ENCODE results near the gene CTAGE1. TPM values are rescaled to one million over a fixed set of nuclear protein-coding genes. Genes with fewer than 3 reads are reported as not detected.
"Not testable (repeated sequence)": the region's sequence is repeated elsewhere in the genome, so short reads cannot be mapped to it uniquely, and the experiment has no call there.

Gene CTAGE1
- total RNA-seq, 2 donors from 2014 or later, result not detected

DNA sequence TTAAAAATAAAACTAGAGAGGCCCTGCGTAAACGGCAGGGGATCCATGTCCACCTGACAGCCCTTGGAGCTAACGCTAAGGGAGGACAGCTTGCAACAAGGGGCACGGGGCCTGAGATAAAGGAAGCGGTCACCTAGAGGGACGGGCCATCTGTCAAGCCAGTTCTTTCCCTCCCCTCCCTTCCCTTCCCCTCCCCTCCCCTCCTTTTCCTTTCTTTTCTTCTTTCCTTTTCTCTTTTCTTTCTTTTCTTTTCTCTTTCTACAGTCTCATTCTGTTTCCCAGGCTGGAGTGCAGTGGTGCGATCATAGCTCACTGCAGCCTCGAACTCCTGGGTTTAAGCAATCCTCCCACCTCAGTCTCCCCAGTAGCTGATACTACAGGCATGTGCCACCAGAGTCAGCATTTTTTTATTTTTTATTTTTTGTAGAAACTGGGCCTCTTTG is 34.5 kb upstream of the CTAGE1 start:
- TF ChIP-seq, protein P1, sequence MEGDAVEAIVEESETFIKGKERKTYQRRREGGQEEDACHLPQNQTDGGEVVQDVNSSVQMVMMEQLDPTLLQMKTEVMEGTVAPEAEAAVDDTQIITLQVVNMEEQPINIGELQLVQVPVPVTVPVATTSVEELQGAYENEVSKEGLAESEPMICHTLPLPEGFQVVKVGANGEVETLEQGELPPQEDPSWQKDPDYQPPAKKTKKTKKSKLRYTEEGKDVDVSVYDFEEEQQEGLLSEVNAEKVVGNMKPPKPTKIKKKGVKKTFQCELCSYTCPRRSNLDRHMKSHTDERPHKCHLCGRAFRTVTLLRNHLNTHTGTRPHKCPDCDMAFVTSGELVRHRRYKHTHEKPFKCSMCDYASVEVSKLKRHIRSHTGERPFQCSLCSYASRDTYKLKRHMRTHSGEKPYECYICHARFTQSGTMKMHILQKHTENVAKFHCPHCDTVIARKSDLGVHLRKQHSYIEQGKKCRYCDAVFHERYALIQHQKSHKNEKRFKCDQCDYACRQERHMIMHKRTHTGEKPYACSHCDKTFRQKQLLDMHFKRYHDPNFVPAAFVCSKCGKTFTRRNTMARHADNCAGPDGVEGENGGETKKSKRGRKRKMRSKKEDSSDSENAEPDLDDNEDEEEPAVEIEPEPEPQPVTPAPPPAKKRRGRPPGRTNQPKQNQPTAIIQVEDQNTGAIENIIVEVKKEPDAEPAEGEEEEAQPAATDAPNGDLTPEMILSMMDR (IDR thresholded peaks at IDR 0.05), result no peak
- H3K27me3 ChIP-seq (replicated peaks; ENCODE audit: insufficient read depth), result no peaks in the 10 kb centered on the region
- H3K9me3 ChIP-seq, result peaks cover 13% of the 10 kb centered on the region
- ATAC-seq (ENCODE audit: insufficient number of reproducible peaks, low FRiP score, low read depth), result no peak
- no peaks in the 10 kb centered on the region for H3K36me3 ChIP-seq
- H3K4me1 ChIP-seq (ENCODE audit: control insufficient read depth in 1 of 2, low read depth in 2 of 2), result peaks cover 5 to 24% of the 10 kb centered on the region in 2 donors
- no peak overlapping the region for H3K4me3 ChIP-seq
- peak overlapping the region; percentile 45 to 66 for H3K27ac ChIP-seq
- DNase-seq (ENCODE audit: low spot score), result no peak

DNA sequence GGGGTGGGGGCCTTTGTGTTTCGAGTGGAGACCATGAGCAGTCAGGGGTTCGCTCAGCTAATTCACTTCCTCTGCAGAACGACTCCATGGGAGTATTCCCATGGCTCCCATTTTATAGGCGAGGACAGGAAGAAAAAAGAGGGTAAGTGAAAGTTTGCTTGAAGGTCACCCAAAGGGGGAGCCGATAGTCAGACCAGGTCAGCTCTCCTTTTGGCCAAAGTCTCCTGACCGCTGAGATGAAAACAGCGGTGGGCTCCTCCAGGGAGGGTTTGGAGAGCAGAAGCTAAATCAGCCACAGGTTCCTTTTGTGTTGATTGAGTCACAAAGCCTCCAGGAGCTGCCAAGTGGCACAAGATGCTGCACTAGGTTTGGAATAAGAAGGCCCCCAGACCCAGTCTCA is 34.1 kb upstream of the CTAGE1 start:
- TF ChIP-seq, protein P1 (IDR thresholded peaks at IDR 0.05), result no peak
- Histone ChIP-seq H3K27ac (peak overlapping the region in 1 of 2 donors; percentile 66), H3K27me3 (replicated peaks; ENCODE audit: insufficient read depth) (no peaks in the 10 kb centered on the region), H3K4me3 (no peak overlapping the region), H3K36me3 (no peaks in the 10 kb centered on the region), H3K4me1 (ENCODE audit: control insufficient read depth in 1 of 2, low read depth in 2 of 2) (peaks cover 5 to 24% of the 10 kb centered on the region in 2 donors), H3K9me3 (peaks cover 13% of the 10 kb centered on the region)
- no peak for DNase-seq (ENCODE audit: low spot score)
- ATAC-seq (ENCODE audit: insufficient number of reproducible peaks, low FRiP score, low read depth), result no peak

DNA sequence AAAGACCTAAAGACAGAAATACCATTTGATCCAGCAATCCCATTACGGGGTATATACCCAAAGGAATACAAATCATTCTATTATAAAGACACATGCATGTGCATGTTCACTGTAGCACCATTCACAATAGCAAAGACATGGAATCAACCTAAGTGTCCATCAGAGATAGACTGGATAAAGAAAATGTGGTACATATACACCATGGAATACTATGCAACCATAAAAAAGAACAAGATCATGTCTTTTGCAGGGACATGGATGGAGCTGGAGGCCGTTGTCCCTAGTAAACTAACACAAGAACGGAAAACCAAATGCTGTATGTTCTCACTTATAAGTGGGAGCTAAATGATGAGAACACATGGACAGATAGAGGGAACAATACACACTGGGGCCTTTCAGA is 33.1 kb upstream of the CTAGE1 start:
- not testable (repeated sequence) for H3K27me3 ChIP-seq (replicated peaks; ENCODE audit: insufficient read depth); DNase-seq (ENCODE audit: low spot score); ATAC-seq (ENCODE audit: insufficient number of reproducible peaks, low FRiP score, low read depth); H3K27ac ChIP-seq; H3K36me3 ChIP-seq; H3K4me3 ChIP-seq
- Histone ChIP-seq H3K4me1 (ENCODE audit: control insufficient read depth in 1 of 2, low read depth in 2 of 2) (peaks cover 5 to 24% of the 10 kb centered on the region in 2 donors), H3K9me3 (peaks cover 13% of the 10 kb centered on the region)

DNA sequence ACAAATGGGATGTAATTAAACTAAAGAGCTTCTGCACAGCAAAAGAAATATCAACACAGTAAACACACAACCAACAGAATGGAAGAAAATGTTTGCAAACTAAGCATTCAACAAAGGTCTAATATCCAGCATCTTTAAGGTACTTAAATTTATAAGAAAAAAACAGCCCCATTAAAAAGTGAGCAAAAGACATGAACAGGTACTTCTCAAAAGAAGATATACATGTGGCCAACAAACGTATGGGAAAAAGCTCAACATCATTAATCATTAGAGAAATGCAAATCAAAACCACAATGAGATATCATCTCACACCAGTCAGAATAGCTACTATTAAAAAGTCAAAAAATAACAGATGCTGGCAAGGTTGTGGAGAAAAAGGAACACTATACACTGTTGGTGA is 32.6 kb upstream of the CTAGE1 start:
- ATAC-seq (ENCODE audit: insufficient number of reproducible peaks, low FRiP score, low read depth); H3K27ac ChIP-seq; H3K36me3 ChIP-seq; H3K4me3 ChIP-seq; DNase-seq (ENCODE audit: low spot score); H3K27me3 ChIP-seq (replicated peaks; ENCODE audit: insufficient read depth): not testable (repeated sequence)
- Histone ChIP-seq H3K4me1 (ENCODE audit: control insufficient read depth in 1 of 2, low read depth in 2 of 2) (peaks cover 5 to 20% of the 10 kb centered on the region in 2 donors), H3K9me3 (peaks cover 13% of the 10 kb centered on the region)

DNA sequence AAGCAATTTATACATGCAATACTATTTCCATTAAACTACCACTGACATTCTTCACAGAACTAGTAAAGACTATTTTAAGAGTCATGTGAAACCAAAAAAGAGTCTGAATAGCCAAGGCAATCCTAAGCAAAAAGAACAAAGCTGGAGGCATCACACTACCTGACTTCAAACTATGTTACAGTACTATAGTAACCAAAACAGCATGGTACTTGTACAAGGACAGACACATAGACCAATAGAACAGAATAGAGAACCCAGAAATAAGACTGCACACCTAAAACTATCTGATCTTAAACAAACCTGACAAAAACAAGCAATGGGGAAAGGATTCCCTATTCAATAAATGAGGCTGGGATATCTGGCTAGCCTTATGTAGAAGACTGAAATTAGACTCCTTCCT is 32.0 kb upstream of the CTAGE1 start:
- ATAC-seq (ENCODE audit: insufficient number of reproducible peaks, low FRiP score, low read depth); H3K4me3 ChIP-seq; H3K27me3 ChIP-seq (replicated peaks; ENCODE audit: insufficient read depth); H3K27ac ChIP-seq; DNase-seq (ENCODE audit: low spot score); H3K36me3 ChIP-seq: not testable (repeated sequence)
- Histone ChIP-seq H3K4me1 (ENCODE audit: control insufficient read depth in 1 of 2, low read depth in 2 of 2) (peaks cover 5 to 14% of the 10 kb centered on the region in 2 donors), H3K9me3 (peaks cover 13% of the 10 kb centered on the region)

DNA sequence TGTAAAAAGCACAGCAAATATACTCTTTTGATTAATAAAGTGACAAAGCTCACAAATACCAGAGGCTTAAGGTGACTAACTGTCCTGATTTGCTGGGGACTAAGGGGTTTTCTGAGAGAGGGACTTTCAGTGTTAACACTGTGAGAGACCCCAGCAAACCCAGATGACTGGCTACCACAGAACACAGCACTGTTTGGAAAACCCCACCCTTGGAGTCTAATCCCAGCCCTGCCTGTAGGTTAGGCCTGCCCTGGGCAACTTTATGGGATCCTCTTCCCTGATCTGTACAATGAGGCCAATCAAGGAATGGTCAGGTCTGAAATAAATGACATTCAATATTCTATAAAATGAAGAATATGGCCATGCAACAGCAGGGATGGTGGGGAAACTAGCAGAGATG is 30.5 kb upstream of the CTAGE1 start:
- ATAC-seq (ENCODE audit: insufficient number of reproducible peaks, low FRiP score, low read depth), result no peak
- Histone ChIP-seq H3K4me1 (ENCODE audit: control insufficient read depth in 1 of 2, low read depth in 2 of 2) (peaks cover 5 to 10% of the 10 kb centered on the region in 2 donors), H3K27ac (no peak overlapping the region), H3K36me3 (no peaks in the 10 kb centered on the region), H3K9me3 (peaks cover 13% of the 10 kb centered on the region), H3K27me3 (replicated peaks; ENCODE audit: insufficient read depth) (no peaks in the 10 kb centered on the region), H3K4me3 (no peak overlapping the region)
- TF ChIP-seq, protein P1 (IDR thresholded peaks at IDR 0.05), result no peak
- no peak for DNase-seq (ENCODE audit: low spot score)

DNA sequence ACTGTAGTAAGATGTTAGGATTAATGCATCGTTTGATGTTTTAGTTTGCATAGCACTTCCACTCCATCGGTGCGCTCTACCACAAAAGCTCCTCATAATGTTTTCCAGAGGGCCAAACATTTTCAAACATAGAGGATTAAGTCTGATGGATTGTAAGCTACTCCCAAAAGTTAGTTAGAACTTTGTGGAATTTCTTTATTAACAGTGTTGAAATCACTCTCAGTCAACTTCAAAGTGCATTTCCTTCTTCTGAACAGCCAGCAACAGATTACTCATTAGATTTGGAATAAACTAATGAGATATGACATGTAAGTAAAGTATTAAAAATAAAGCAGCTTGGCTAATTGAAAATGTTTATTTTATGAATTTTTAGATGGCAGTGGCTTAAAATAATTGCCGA is 30.1 kb upstream of the CTAGE1 start:
- Histone ChIP-seq H3K27me3 (replicated peaks; ENCODE audit: insufficient read depth) (no peaks in the 10 kb centered on the region), H3K9me3 (peaks cover 13% of the 10 kb centered on the region), H3K4me3 (no peak overlapping the region), H3K27ac (no peak overlapping the region), H3K4me1 (ENCODE audit: control insufficient read depth in 1 of 2, low read depth in 2 of 2) (peaks cover 5 to 9% of the 10 kb centered on the region in 2 donors), H3K36me3 (no peaks in the 10 kb centered on the region)
- no peak for DNase-seq (ENCODE audit: low spot score)
- no peak for ATAC-seq (ENCODE audit: insufficient number of reproducible peaks, low FRiP score, low read depth)
- TF ChIP-seq, protein P1 (IDR thresholded peaks at IDR 0.05), result no peak

Data from thoracic aorta (tissue), 2 donors.